IMR-90 (cell line): Measurements from ENCODE around the gene MRPL57.

ENCODE experiments used
- CEBPB ChIP-seq: IDR thresholded peaks from 2 replicates; pipeline ENCODE4 v1.6.1; 2012; ENCODE audit warnings: low read depth, low read length, improper control_type of control experiment
- CTCF ChIP-seq: conservative IDR thresholded peaks from 2 replicates; pipeline ENCODE4 v1.5.1; 2012; ENCODE audit warnings: mild to moderate bottlenecking, low read depth, low read length, improper control_type of control experiment
- FOS ChIP-seq: fragments of 150-350 bp; IDR thresholded peaks from 2 replicates; pipeline ENCODE4 v1.6.1; 2016; ENCODE audit warnings: low read depth, low read length
- MAZ ChIP-seq: IDR thresholded peaks from 2 replicates; pipeline ENCODE4 v1.6.1; 2012; ENCODE audit warnings: low read depth, mild to moderate bottlenecking, low read length, improper control_type of control experiment, moderate library complexity, borderline replicate concordance
- MXI1 ChIP-seq: IDR thresholded peaks from 2 replicates; pipeline ENCODE4 v1.6.1; 2012; ENCODE audit warnings: low read depth, mild to moderate bottlenecking, low read length, moderate library complexity, borderline replicate concordance
- POLR2A ChIP-seq: IDR thresholded peaks from 2 replicates; pipeline ENCODE4 v1.6.1; 2012; ENCODE audit warnings: mild to moderate bottlenecking, low read depth, low read length
- RAD21 ChIP-seq: IDR thresholded peaks from 2 replicates; pipeline ENCODE4 v1.6.1; 2012; ENCODE audit warnings: low read length, improper control_type of control experiment
- RFX5 ChIP-seq: IDR thresholded peaks from 2 replicates; pipeline ENCODE4 v1.8.0; 2012; ENCODE audit warnings: low read depth, mild to moderate bottlenecking, low read length, moderate library complexity
- SMC3 ChIP-seq: fragments of 150-350 bp; IDR thresholded peaks from 2 replicates; pipeline ENCODE4 v1.6.1; 2016; ENCODE audit warnings: low read depth, mild to moderate bottlenecking, antibody characterized with exemption, low read length, moderate library complexity
- USF2 ChIP-seq: fragments of 150-350 bp; IDR thresholded peaks from 2 replicates; pipeline ENCODE4 v1.6.1; 2017; ENCODE audit warnings: mild to moderate bottlenecking, antibody characterized with exemption, low read length, low read depth

- TF ChIP-seq CTCF (no peak), USF2 (no peak), MXI1 (no peak), POLR2A (no peak), RFX5 (no peak), SMC3 (no peak), MAZ (no peak), FOS (no peak), RAD21 (no peak), CEBPB (no peak)
Observed at GRCh38 chr13:21181671-21182070, 5.2 kb downstream of the MRPL57 start.
